ENCODE measurements around the gene HTR3D.

GRCh38 chr3:184082034-184082433 lies 50.5 kb downstream of the HTR3D start:
- TF ChIP-seq POLR2AphosphoS5 (IDR thresholded peaks at IDR 0.05) (no peak), POLR2A (IDR thresholded peaks at IDR 0.05) (no peak)
